Measurements from ENCODE around the gene CDH2. TPM values are rescaled to one million over a fixed set of nuclear protein-coding genes. Genes with fewer than 3 reads are reported as not detected.

The CDH2 gene
- total RNA-seq, result 0.07 TPM in 1 of 2 replicates, not detected in the other

- H3K4me1 Mint-ChIP-seq, result peaks cover 6% of the 10 kb centered on the region
- intact Hi-C loops (cut with micrococcal nuclease), result no loop called here
- H3K36me3 Mint-ChIP-seq (ENCODE audit: low read depth), result peaks cover 3% of the 10 kb centered on the region
- DNase-seq, result peak; percentile 76
- no peak within 1 kb of the TSS for H3K27ac Mint-ChIP-seq
- H3K4me3 Mint-ChIP-seq, result peak within 1 kb of the TSS; percentile 77
- H3K9me3 Mint-ChIP-seq, result peaks cover 9% of the 10 kb centered on the region
- peaks cover 42% of the 10 kb centered on the region for H3K27me3 Mint-ChIP-seq
These were observed at the start of gene CDH2 for GRCh38 chr18:28176948-28177827. Gene CDH2 (minus strand): TSS chr18:28177130. CDS start chr18:28177022, 108 bp downstream.

- H3K27ac Mint-ChIP-seq, result no peak overlapping the region
- peaks cover 7% of the 10 kb centered on the region for H3K4me1 Mint-ChIP-seq
- H3K9me3 Mint-ChIP-seq, result peaks cover 4% of the 10 kb centered on the region
- H3K36me3 Mint-ChIP-seq (ENCODE audit: low read depth), result no peaks in the 10 kb centered on the region
- no peak overlapping the region for H3K4me3 Mint-ChIP-seq
- H3K27me3 Mint-ChIP-seq, result no peaks in the 10 kb centered on the region
- intact Hi-C loops (cut with micrococcal nuclease), result no loop called here
- DNase-seq, result no peak
These were observed 35.1 kb upstream of the CDH2 start for GRCh38 chr18:28212060-28212459.

GRCh38 chr18:28208712-28209265 is 31.9 kb upstream of the CDH2 start:
- DNase-seq, result peak; percentile 35
- H3K27ac Mint-ChIP-seq, result no peak overlapping the region
- H3K4me3 Mint-ChIP-seq, result no peak overlapping the region
- no peaks in the 10 kb centered on the region for H3K36me3 Mint-ChIP-seq (ENCODE audit: low read depth)
- H3K27me3 Mint-ChIP-seq, result no peaks in the 10 kb centered on the region
- intact Hi-C loops (cut with micrococcal nuclease), result no loop called here
- H3K4me1 Mint-ChIP-seq, result peaks cover 7% of the 10 kb centered on the region
- peaks cover 4% of the 10 kb centered on the region for H3K9me3 Mint-ChIP-seq

- peaks cover 4% of the 10 kb centered on the region for H3K9me3 Mint-ChIP-seq
- intact Hi-C loops (cut with micrococcal nuclease), result no loop called here
- H3K27ac Mint-ChIP-seq, result no peak overlapping the region
- H3K4me1 Mint-ChIP-seq, result peaks cover 7% of the 10 kb centered on the region
- no peaks in the 10 kb centered on the region for H3K36me3 Mint-ChIP-seq (ENCODE audit: low read depth)
- no peak overlapping the region for H3K4me3 Mint-ChIP-seq
- no peaks in the 10 kb centered on the region for H3K27me3 Mint-ChIP-seq
- peak; percentile 38 for DNase-seq
These were observed 31.3 kb upstream of the CDH2 start for GRCh38 chr18:28208268-28208667.

- Mint-ChIP-seq H3K4me3 (no peak overlapping the region), H3K36me3 (ENCODE audit: low read depth) (no peaks in the 10 kb centered on the region), H3K4me1 (peaks cover 7% of the 10 kb centered on the region), H3K9me3 (peaks cover 6% of the 10 kb centered on the region), H3K27me3 (no peaks in the 10 kb centered on the region), H3K27ac (no peak overlapping the region)
- intact Hi-C loops (cut with micrococcal nuclease), result no loop called here
- no peak for DNase-seq
These were observed 27.2 kb upstream of the CDH2 start for GRCh38 chr18:28204154-28204553.

GRCh38 chr18:28201056-28201455 is 24.1 kb upstream of the CDH2 start:
- no peak overlapping the region for H3K4me3 Mint-ChIP-seq
- H3K27me3 Mint-ChIP-seq, result no peaks in the 10 kb centered on the region

GRCh38 chr18:28198620-28199019 is 21.7 kb upstream of the CDH2 start:
- Mint-ChIP-seq H3K36me3 (ENCODE audit: low read depth) (no peaks in the 10 kb centered on the region), H3K4me3 (no peak overlapping the region), H3K27ac (no peak overlapping the region), H3K4me1 (no peaks in the 10 kb centered on the region), H3K9me3 (peaks cover 3% of the 10 kb centered on the region), H3K27me3 (no peaks in the 10 kb centered on the region)
- intact Hi-C loops (cut with micrococcal nuclease), result no loop called here
- no peak for DNase-seq

More at GRCh38 chr18:28201056-28201455, 24.1 kb upstream of the CDH2 start:
- H3K27ac Mint-ChIP-seq, result no peak overlapping the region
- intact Hi-C loops (cut with micrococcal nuclease), result no loop called here
- no peak for DNase-seq
- no peaks in the 10 kb centered on the region for H3K4me1 Mint-ChIP-seq
- H3K9me3 Mint-ChIP-seq, result peaks cover 3% of the 10 kb centered on the region
- no peaks in the 10 kb centered on the region for H3K36me3 Mint-ChIP-seq (ENCODE audit: low read depth)

- Mint-ChIP-seq H3K27ac (no peak overlapping the region), H3K4me3 (no peak overlapping the region), H3K27me3 (no peaks in the 10 kb centered on the region), H3K4me1 (no peaks in the 10 kb centered on the region), H3K9me3 (no peaks in the 10 kb centered on the region), H3K36me3 (ENCODE audit: low read depth) (no peaks in the 10 kb centered on the region)
- intact Hi-C loops (cut with micrococcal nuclease), result no loop called here
- DNase-seq, result no peak
These were observed 16.3 kb upstream of the CDH2 start for GRCh38 chr18:28193177-28193778.

GRCh38 chr18:28189400-28190239 is 12.7 kb upstream of the CDH2 start:
- H3K36me3 Mint-ChIP-seq (ENCODE audit: low read depth), result no peaks in the 10 kb centered on the region
- H3K4me1 Mint-ChIP-seq, result no peaks in the 10 kb centered on the region
- no peak overlapping the region for H3K4me3 Mint-ChIP-seq
- DNase-seq, result peak; percentile 65
- no peaks in the 10 kb centered on the region for H3K27me3 Mint-ChIP-seq
- H3K9me3 Mint-ChIP-seq, result no peaks in the 10 kb centered on the region
- intact Hi-C loops (cut with micrococcal nuclease), result loop anchor here (5.0 kb wide), 1 partner anchor 582 kb away; no protein-coding TSS in a partner anchor
- H3K27ac Mint-ChIP-seq, result no peak overlapping the region

GRCh38 chr18:28185121-28185520 is 8.2 kb upstream of the CDH2 start:
- intact Hi-C loops (cut with micrococcal nuclease), result loop anchor here (5.0 kb wide), 1 partner anchor 578 kb away; no protein-coding TSS in a partner anchor
- H3K9me3 Mint-ChIP-seq, result no peaks in the 10 kb centered on the region
- H3K4me3 Mint-ChIP-seq, result no peak overlapping the region
- DNase-seq, result no peak
- H3K36me3 Mint-ChIP-seq (ENCODE audit: low read depth), result no peaks in the 10 kb centered on the region
- no peak overlapping the region for H3K27ac Mint-ChIP-seq
- peaks cover 3% of the 10 kb centered on the region for H3K27me3 Mint-ChIP-seq
- no peaks in the 10 kb centered on the region for H3K4me1 Mint-ChIP-seq

GRCh38 chr18:28183418-28184078 is 6.6 kb upstream of the CDH2 start:
- Mint-ChIP-seq H3K27me3 (peaks cover 17% of the 10 kb centered on the region), H3K36me3 (ENCODE audit: low read depth) (no peaks in the 10 kb centered on the region), H3K9me3 (no peaks in the 10 kb centered on the region), H3K27ac (no peak overlapping the region), H3K4me1 (no peaks in the 10 kb centered on the region), H3K4me3 (no peak overlapping the region)
- DNase-seq, result no peak
- intact Hi-C loops (cut with micrococcal nuclease), result no loop called here

GRCh38 chr18:28181616-28182015 is 4.7 kb upstream of the CDH2 start:
- Mint-ChIP-seq H3K27ac (no peak overlapping the region), H3K4me3 (no peak overlapping the region), H3K36me3 (ENCODE audit: low read depth) (no peaks in the 10 kb centered on the region), H3K4me1 (peaks cover 3% of the 10 kb centered on the region), H3K9me3 (no peaks in the 10 kb centered on the region), H3K27me3 (peaks cover 25% of the 10 kb centered on the region)
- intact Hi-C loops (cut with micrococcal nuclease), result no loop called here
- DNase-seq, result no peak

GRCh38 chr18:28178720-28179119 is 1.8 kb upstream of the CDH2 start:
- intact Hi-C loops (cut with micrococcal nuclease), result no loop called here
- peaks cover 3% of the 10 kb centered on the region for H3K36me3 Mint-ChIP-seq (ENCODE audit: low read depth)
- peaks cover 9% of the 10 kb centered on the region for H3K9me3 Mint-ChIP-seq
- H3K27ac Mint-ChIP-seq, result no peak overlapping the region
- DNase-seq, result no peak
- peak overlapping the region; percentile 56 for H3K4me3 Mint-ChIP-seq
- H3K27me3 Mint-ChIP-seq, result peaks cover 42% of the 10 kb centered on the region
- H3K4me1 Mint-ChIP-seq, result peaks cover 6% of the 10 kb centered on the region
